Measurements from ENCODE around the gene ARHGAP21. TPM values are rescaled to one million over a fixed set of nuclear protein-coding genes. Genes with fewer than 3 reads are reported as not detected.

ARHGAP21 gene
- total RNA-seq, 1 experiment from 2014 or later = 45.8 TPM

DNA sequence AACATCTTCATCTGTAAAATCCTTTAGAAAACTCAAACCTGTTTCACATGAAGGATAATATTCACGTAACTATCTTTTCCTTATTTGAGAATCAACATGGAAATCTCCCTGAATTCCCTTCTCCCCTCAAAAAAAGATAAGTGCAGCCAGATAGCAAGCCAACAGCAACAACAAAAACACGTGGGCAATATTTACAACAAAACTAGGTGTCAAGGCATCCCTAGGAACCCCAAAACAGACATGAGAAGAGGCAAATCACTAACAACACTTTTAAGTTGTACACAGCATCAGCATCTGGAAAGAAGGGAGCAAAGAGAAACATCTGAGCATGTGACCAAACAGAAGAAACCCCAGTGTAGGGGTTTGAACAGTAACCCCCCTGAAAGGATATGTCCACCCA is 12.2 kb downstream of the ARHGAP21 start:
- Histone ChIP-seq H3K36me3 (ENCODE audit: control insufficient read depth, insufficient read depth, low read length) (no peaks in the 10 kb centered on the region), H3K4me3 (ENCODE audit: low read depth in 2 of 2, low read length in 2 of 2) (no peak overlapping the region), H3K9me3 (ENCODE audit: control insufficient read depth, insufficient read depth, low read depth, low read length) (no peaks in the 10 kb centered on the region), H3K27ac (ENCODE audit: low read length) (no peak overlapping the region), H3K4me1 (ENCODE audit: control insufficient read depth, insufficient read depth, low read length) (peaks cover 15% of the 10 kb centered on the region), H3K27me3 (ENCODE audit: control insufficient read depth, insufficient read depth, low read length) (no peaks in the 10 kb centered on the region)
- ChIA-PET POLR2A (no interaction called here), CTCF (no interaction called here)
- ATAC-seq (no peak), DNase-seq (ENCODE audit: low read depth, low spot score) (no peak)
- BruUV-seq (replicated peaks) = no TSS peak
- no peak for TF ChIP-seq POLR2AphosphoS5 (IDR thresholded peaks at IDR 0.05; ENCODE audit: low read depth, low read length)
- TF ChIP-seq CTCF (IDR thresholded peaks at IDR 0.05) = no peak
- no peak for TF ChIP-seq TCF7L2 (IDR thresholded peaks at IDR 0.05; ENCODE audit: low read depth, low read length)
- intact Hi-C loops (cut with micrococcal nuclease; ENCODE audit: unreplicated experiment) (no loop called here), in situ Hi-C loops (cut with HindIII; ENCODE audit: low pct_unique_long_range_greater_than_20kb, low sequenced_read_pairs) (no loop called here)

GRCh38 chr10:24708081-24708480 is 15.6 kb downstream of the ARHGAP21 start:
- H3K27ac ChIP-seq (ENCODE audit: low read length) = no peak overlapping the region
- H3K27me3 ChIP-seq (ENCODE audit: control insufficient read depth, insufficient read depth, low read length) = no peaks in the 10 kb centered on the region
- in situ Hi-C loops (cut with HindIII; ENCODE audit: low pct_unique_long_range_greater_than_20kb, low sequenced_read_pairs) = no loop called here
- no peaks in the 10 kb centered on the region for H3K9me3 ChIP-seq (ENCODE audit: control insufficient read depth, insufficient read depth, low read depth, low read length)
- intact Hi-C loops (cut with micrococcal nuclease; ENCODE audit: unreplicated experiment) = no loop called here
- DNase-seq (ENCODE audit: low read depth, low spot score) (no peak), ATAC-seq (no peak)
- POLR2A ChIA-PET = interaction anchor here (0.7 kb wide), 1 partner anchor 22 kb away, joined by 3 read pairs; no protein-coding TSS in a partner anchor
- CTCF ChIA-PET = no interaction called here
- no peaks in the 10 kb centered on the region for H3K36me3 ChIP-seq (ENCODE audit: control insufficient read depth, insufficient read depth, low read length)
- peaks cover 13% of the 10 kb centered on the region for H3K4me1 ChIP-seq (ENCODE audit: control insufficient read depth, insufficient read depth, low read length)
- TF ChIP-seq CTCF (IDR thresholded peaks at IDR 0.05) = no peak
- TF ChIP-seq, protein P1, sequence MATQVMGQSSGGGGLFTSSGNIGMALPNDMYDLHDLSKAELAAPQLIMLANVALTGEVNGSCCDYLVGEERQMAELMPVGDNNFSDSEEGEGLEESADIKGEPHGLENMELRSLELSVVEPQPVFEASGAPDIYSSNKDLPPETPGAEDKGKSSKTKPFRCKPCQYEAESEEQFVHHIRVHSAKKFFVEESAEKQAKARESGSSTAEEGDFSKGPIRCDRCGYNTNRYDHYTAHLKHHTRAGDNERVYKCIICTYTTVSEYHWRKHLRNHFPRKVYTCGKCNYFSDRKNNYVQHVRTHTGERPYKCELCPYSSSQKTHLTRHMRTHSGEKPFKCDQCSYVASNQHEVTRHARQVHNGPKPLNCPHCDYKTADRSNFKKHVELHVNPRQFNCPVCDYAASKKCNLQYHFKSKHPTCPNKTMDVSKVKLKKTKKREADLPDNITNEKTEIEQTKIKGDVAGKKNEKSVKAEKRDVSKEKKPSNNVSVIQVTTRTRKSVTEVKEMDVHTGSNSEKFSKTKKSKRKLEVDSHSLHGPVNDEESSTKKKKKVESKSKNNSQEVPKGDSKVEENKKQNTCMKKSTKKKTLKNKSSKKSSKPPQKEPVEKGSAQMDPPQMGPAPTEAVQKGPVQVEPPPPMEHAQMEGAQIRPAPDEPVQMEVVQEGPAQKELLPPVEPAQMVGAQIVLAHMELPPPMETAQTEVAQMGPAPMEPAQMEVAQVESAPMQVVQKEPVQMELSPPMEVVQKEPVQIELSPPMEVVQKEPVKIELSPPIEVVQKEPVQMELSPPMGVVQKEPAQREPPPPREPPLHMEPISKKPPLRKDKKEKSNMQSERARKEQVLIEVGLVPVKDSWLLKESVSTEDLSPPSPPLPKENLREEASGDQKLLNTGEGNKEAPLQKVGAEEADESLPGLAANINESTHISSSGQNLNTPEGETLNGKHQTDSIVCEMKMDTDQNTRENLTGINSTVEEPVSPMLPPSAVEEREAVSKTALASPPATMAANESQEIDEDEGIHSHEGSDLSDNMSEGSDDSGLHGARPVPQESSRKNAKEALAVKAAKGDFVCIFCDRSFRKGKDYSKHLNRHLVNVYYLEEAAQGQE (IDR thresholded peaks at IDR 0.05; ENCODE audit: insufficient read depth in 1 of 2, low read depth in 2 of 2, low read length in 1 of 2) = no peak
- TF ChIP-seq TCF7L2 (IDR thresholded peaks at IDR 0.05; ENCODE audit: low read depth, low read length) = no peak
- no peak for TF ChIP-seq POLR2AphosphoS5 (IDR thresholded peaks at IDR 0.05; ENCODE audit: low read depth, low read length)
- no peak for TF ChIP-seq SIN3A (IDR thresholded peaks at IDR 0.05; ENCODE audit: borderline replicate concordance, insufficient read depth, low read depth, low read length)
- H3K4me3 ChIP-seq (ENCODE audit: low read depth in 2 of 2, low read length in 2 of 2) = no peak overlapping the region
- no TSS peak for BruUV-seq (replicated peaks)
